ENCODE measurements around the gene NOL9. TPM values are rescaled to one million over a fixed set of nuclear protein-coding genes. Genes with fewer than 3 reads are reported as not detected.
"Not testable (repeated sequence)": the region's sequence is repeated elsewhere in the genome, so short reads cannot be mapped to it uniquely, and the experiment has no call there.

NOL9 gene
- polyA plus RNA-seq, 1 donor = 12.6 TPM

- no peak for DNase-seq
- Histone ChIP-seq H3K9me3 (ENCODE audit: control insufficient read depth, low read depth, low read length) (no peaks in the 10 kb centered on the region), H3K4me1 (ENCODE audit: control insufficient read depth, insufficient read depth, low read length) (peaks cover 14% of the 10 kb centered on the region), H3K4me3 (ENCODE audit: low read length) (peak overlapping the region; percentile 35), H3K36me3 (ENCODE audit: control insufficient read depth, insufficient read depth, low read length) (no peaks in the 10 kb centered on the region), H3K27ac (ENCODE audit: low read length) (no peak overlapping the region), H3K27me3 (ENCODE audit: control insufficient read depth, insufficient read depth, low read length) (peaks cover 26% of the 10 kb centered on the region)
- no CpG with 5 or more reads among the region's 13 CpGs for WGBS (ENCODE audit: insufficient coverage, low lambda C conversion rate)
These were observed 58.0 kb downstream of the NOL9 start for GRCh38 chr1:6496365-6496721.

GRCh38 chr1:6495540-6496364, 58.6 kb downstream of the NOL9 start:
- peaks cover 14% of the 10 kb centered on the region for H3K4me1 ChIP-seq (ENCODE audit: control insufficient read depth, insufficient read depth, low read length)
- no peaks in the 10 kb centered on the region for H3K36me3 ChIP-seq (ENCODE audit: control insufficient read depth, insufficient read depth, low read length)
- peaks cover 20% of the 10 kb centered on the region for H3K27me3 ChIP-seq (ENCODE audit: control insufficient read depth, insufficient read depth, low read length)
- H3K9me3 ChIP-seq (ENCODE audit: control insufficient read depth, low read depth, low read length) = peaks cover under 1% of the 10 kb centered on the region
- H3K4me3 ChIP-seq (ENCODE audit: low read length) = no peak overlapping the region
- H3K27ac ChIP-seq (ENCODE audit: low read length) = no peak overlapping the region
- DNase-seq = no peak
- no CpG with 5 or more reads among the region's 14 CpGs for WGBS (ENCODE audit: insufficient coverage, low lambda C conversion rate)

- no CpG with 5 or more reads among the region's 13 CpGs for WGBS (ENCODE audit: insufficient coverage, low lambda C conversion rate)
- no peak overlapping the region for H3K4me3 ChIP-seq (ENCODE audit: low read length)
- H3K36me3 ChIP-seq (ENCODE audit: control insufficient read depth, insufficient read depth, low read length) = no peaks in the 10 kb centered on the region
- H3K9me3 ChIP-seq (ENCODE audit: control insufficient read depth, low read depth, low read length) = peaks cover 3% of the 10 kb centered on the region
- no peak overlapping the region for H3K27ac ChIP-seq (ENCODE audit: low read length)
- no peak for DNase-seq
- H3K4me1 ChIP-seq (ENCODE audit: control insufficient read depth, insufficient read depth, low read length) = peaks cover 16% of the 10 kb centered on the region
- H3K27me3 ChIP-seq (ENCODE audit: control insufficient read depth, insufficient read depth, low read length) = peaks cover 20% of the 10 kb centered on the region
These were observed 59.3 kb downstream of the NOL9 start for GRCh38 chr1:6495041-6495441.

GRCh38 chr1:6494627-6495026, 59.7 kb downstream of the NOL9 start:
- no CpG with 5 or more reads among the region's 4 CpGs for WGBS (ENCODE audit: insufficient coverage, low lambda C conversion rate)

GRCh38 chr1:6493834-6494223, 60.5 kb downstream of the NOL9 start:
- not testable (repeated sequence) for H3K9me3 ChIP-seq (ENCODE audit: control insufficient read depth, low read depth, low read length); H3K36me3 ChIP-seq (ENCODE audit: control insufficient read depth, insufficient read depth, low read length); DNase-seq; H3K27ac ChIP-seq (ENCODE audit: low read length); H3K4me3 ChIP-seq (ENCODE audit: low read length)
- Histone ChIP-seq H3K27me3 (ENCODE audit: control insufficient read depth, insufficient read depth, low read length) (peaks cover 18% of the 10 kb centered on the region), H3K4me1 (ENCODE audit: control insufficient read depth, insufficient read depth, low read length) (peaks cover 24% of the 10 kb centered on the region)
- WGBS (ENCODE audit: insufficient coverage, low lambda C conversion rate) = no CpG with 5 or more reads among the region's 4 CpGs

More at GRCh38 chr1:6494627-6495026, 59.7 kb downstream of the NOL9 start:
- H3K9me3 ChIP-seq (ENCODE audit: control insufficient read depth, low read depth, low read length) = peaks cover 3% of the 10 kb centered on the region
- no peaks in the 10 kb centered on the region for H3K36me3 ChIP-seq (ENCODE audit: control insufficient read depth, insufficient read depth, low read length)
- no peak overlapping the region for H3K4me3 ChIP-seq (ENCODE audit: low read length)
- H3K4me1 ChIP-seq (ENCODE audit: control insufficient read depth, insufficient read depth, low read length) = peaks cover 20% of the 10 kb centered on the region
- H3K27me3 ChIP-seq (ENCODE audit: control insufficient read depth, insufficient read depth, low read length) = peaks cover 20% of the 10 kb centered on the region
- H3K27ac ChIP-seq (ENCODE audit: low read length) = no peak overlapping the region
- DNase-seq = no peak

- WGBS (ENCODE audit: insufficient coverage, low lambda C conversion rate) = no CpG with 5 or more reads among the region's 10 CpGs
- peaks cover 5% of the 10 kb centered on the region for H3K27me3 ChIP-seq (ENCODE audit: control insufficient read depth, insufficient read depth, low read length)
These were observed 62.3 kb downstream of the NOL9 start for GRCh38 chr1:6491966-6492365.

GRCh38 chr1:6491480-6491962, 62.8 kb downstream of the NOL9 start, which contains the start of gene PLEKHG5:
Gene PLEKHG5 (minus strand): TSS chr1:6491667. CDS start chr1:6477571, 14,096 bp downstream.
- Histone ChIP-seq H3K27me3 (ENCODE audit: control insufficient read depth, insufficient read depth, low read length) (peaks cover under 1% of the 10 kb centered on the region), H3K4me3 (ENCODE audit: low read length) (peak within 1 kb of the TSS; percentile 86), H3K36me3 (ENCODE audit: control insufficient read depth, insufficient read depth, low read length) (no peaks in the 10 kb centered on the region), H3K4me1 (ENCODE audit: control insufficient read depth, insufficient read depth, low read length) (peaks cover 17% of the 10 kb centered on the region), H3K9me3 (ENCODE audit: control insufficient read depth, low read depth, low read length) (peaks cover 3% of the 10 kb centered on the region), H3K27ac (ENCODE audit: low read length) (peak within 1 kb of the TSS; percentile 65)
- peak in 1 of 2 donors; percentile 33 for DNase-seq
- no CpG with 5 or more reads among the region's 6 CpGs for WGBS (ENCODE audit: insufficient coverage, low lambda C conversion rate)

More at GRCh38 chr1:6491966-6492365, 62.3 kb downstream of the NOL9 start:
- H3K27ac ChIP-seq (ENCODE audit: low read length) = no peak overlapping the region
- peaks cover 3% of the 10 kb centered on the region for H3K9me3 ChIP-seq (ENCODE audit: control insufficient read depth, low read depth, low read length)
- no peak overlapping the region for H3K4me3 ChIP-seq (ENCODE audit: low read length)
- peaks cover 18% of the 10 kb centered on the region for H3K4me1 ChIP-seq (ENCODE audit: control insufficient read depth, insufficient read depth, low read length)
- no peaks in the 10 kb centered on the region for H3K36me3 ChIP-seq (ENCODE audit: control insufficient read depth, insufficient read depth, low read length)
- no peak for DNase-seq

- DNase-seq = no peak
- no peaks in the 10 kb centered on the region for H3K36me3 ChIP-seq (ENCODE audit: control insufficient read depth, insufficient read depth, low read length)
- peaks cover 3% of the 10 kb centered on the region for H3K27me3 ChIP-seq (ENCODE audit: control insufficient read depth, insufficient read depth, low read length)
- peak overlapping the region; percentile 65 for H3K27ac ChIP-seq (ENCODE audit: low read length)
- peak overlapping the region; percentile 86 for H3K4me3 ChIP-seq (ENCODE audit: low read length)
- H3K9me3 ChIP-seq (ENCODE audit: control insufficient read depth, low read depth, low read length) = peaks cover 3% of the 10 kb centered on the region
- peaks cover 21% of the 10 kb centered on the region for H3K4me1 ChIP-seq (ENCODE audit: control insufficient read depth, insufficient read depth, low read length)
- no CpG with 5 or more reads among the region's 6 CpGs for WGBS (ENCODE audit: insufficient coverage, low lambda C conversion rate)
These were observed 63.2 kb downstream of the NOL9 start for GRCh38 chr1:6491081-6491449.

GRCh38 chr1:6490181-6491080, 63.9 kb downstream of the NOL9 start:
- H3K4me3 ChIP-seq (ENCODE audit: low read length) = peak overlapping the region; percentile 86

GRCh38 chr1:6489799-6490180, 64.5 kb downstream of the NOL9 start:
- H3K9me3 ChIP-seq (ENCODE audit: control insufficient read depth, low read depth, low read length) = peaks cover 3% of the 10 kb centered on the region
- H3K4me3 ChIP-seq (ENCODE audit: low read length) = peak overlapping the region; percentile 86
- H3K4me1 ChIP-seq (ENCODE audit: control insufficient read depth, insufficient read depth, low read length) = peaks cover 25% of the 10 kb centered on the region
- H3K36me3 ChIP-seq (ENCODE audit: control insufficient read depth, insufficient read depth, low read length) = no peaks in the 10 kb centered on the region
- peaks cover 12% of the 10 kb centered on the region for H3K27me3 ChIP-seq (ENCODE audit: control insufficient read depth, insufficient read depth, low read length)
- DNase-seq = peak; percentile 70 to 80
- peak overlapping the region; percentile 65 for H3K27ac ChIP-seq (ENCODE audit: low read length)
- WGBS (ENCODE audit: insufficient coverage, low lambda C conversion rate) = no CpG with 5 or more reads among the region's 21 CpGs

More at GRCh38 chr1:6490181-6491080, 63.9 kb downstream of the NOL9 start:
- WGBS (ENCODE audit: insufficient coverage, low lambda C conversion rate) = no CpG with 5 or more reads among the region's 70 CpGs
- no peaks in the 10 kb centered on the region for H3K36me3 ChIP-seq (ENCODE audit: control insufficient read depth, insufficient read depth, low read length)
- peaks cover 3% of the 10 kb centered on the region for H3K9me3 ChIP-seq (ENCODE audit: control insufficient read depth, low read depth, low read length)
- H3K27me3 ChIP-seq (ENCODE audit: control insufficient read depth, insufficient read depth, low read length) = peaks cover 8% of the 10 kb centered on the region
- H3K27ac ChIP-seq (ENCODE audit: low read length) = peak overlapping the region; percentile 65
- peaks cover 25% of the 10 kb centered on the region for H3K4me1 ChIP-seq (ENCODE audit: control insufficient read depth, insufficient read depth, low read length)
- DNase-seq = peak; percentile 59 to 84
